Activated B cell treated with CpG ODN at 0.5 μM for 24 hours (primary cell): ENCODE data around the gene LCLAT1. TPM values are rescaled to one million over a fixed set of nuclear protein-coding genes. Genes with fewer than 3 reads are reported as not detected.
"Not testable (repeated sequence)": the region's sequence is repeated elsewhere in the genome, so short reads cannot be mapped to it uniquely, and the experiment has no call there.

Experiments
- ATAC-seq: fragments of 200-7000 bp; cut with Tn5 transposase; one replicate; pipeline ENCODE4 v1.10.0; 2021; ENCODE audit warnings: low read depth, mild to moderate bottlenecking, moderate library complexity
- CTCF ChIA-PET: fragments of 350-600 bp; sonication (Branson Sonifier 250); formaldehyde crosslinking; loops from one replicate; lab custom pipeline; 2021; ENCODE audit warnings: antibody characterized with exemption; lab: Charles Lee
- POLR2A ChIA-PET: fragments of 350-600 bp; sonication (Branson Sonifier 250); formaldehyde crosslinking; loops from one replicate; lab custom pipeline; 2021; ENCODE audit warnings: antibody characterized with exemption; lab: Charles Lee
- DNase-seq: peaks from one replicate; pipeline ENCODE4 v3.0.0; 2022
- H3K27ac Mint-ChIP-seq: one replicate; pipeline ENCODE4 v1.8.0; 2020; ENCODE audit warnings: mixed read lengths
- H3K27me3 Mint-ChIP-seq: one replicate; pipeline ENCODE4 v1.8.0; 2021; ENCODE audit warnings: mixed read lengths
- H3K36me3 Mint-ChIP-seq: one replicate; pipeline ENCODE4 v1.8.0; 2021; ENCODE audit warnings: low read depth, mixed read lengths
- H3K4me1 Mint-ChIP-seq: one replicate; pipeline ENCODE4 v1.8.0; 2021; ENCODE audit warnings: mixed read lengths
- H3K4me3 Mint-ChIP-seq: one replicate; pipeline ENCODE4 v1.8.0; 2020; ENCODE audit warnings: mild to moderate bottlenecking, mixed read lengths
- H3K9me3 Mint-ChIP-seq: one replicate; pipeline ENCODE4 v1.8.0; 2020; ENCODE audit warnings: mixed read lengths
- CTCF ChIP-seq: fragments of 200-600 bp; IDR thresholded peaks from one replicate; pipeline ENCODE4 v1.8.0; 2022; ENCODE audit warnings: antibody characterized with exemption, mild to moderate bottlenecking
- intact Hi-C: fragments of 100-400 bp; cut with micrococcal nuclease; formaldehyde crosslinking; loops from one replicate; pipeline ENCODE4 v1.15.1; 2024
- total RNA-seq: library from RNA; stranded (reverse); gene quantifications from 2 replicates; pipeline ENCODE4 v1.2.3, GENCODE V29; 2022

LCLAT1 gene
- total RNA-seq, 1 donor from 2014 or later = 25.9 TPM

- Mint-ChIP-seq H3K27me3 (no peaks in the 10 kb centered on the region), H3K4me3 (no peak overlapping the region)
Measured at GRCh38 chr2:30464544-30465170, 17.6 kb downstream of the LCLAT1 start.

GRCh38 chr2:30465171-30465545 lies 18.1 kb downstream of the LCLAT1 start:
- Mint-ChIP-seq H3K4me3 (no peak overlapping the region), H3K27me3 (no peaks in the 10 kb centered on the region), H3K36me3 (peaks cover 12% of the 10 kb centered on the region), H3K27ac (peak overlapping the region; percentile 8), H3K4me1 (peaks cover 41% of the 10 kb centered on the region), H3K9me3 (peaks cover 1% of the 10 kb centered on the region)
- POLR2A ChIA-PET = no interaction called here
- CTCF ChIA-PET = no interaction called here
- TF ChIP-seq CTCF = no peak
- no peak for ATAC-seq
- DNase-seq = no peak
- intact Hi-C loops = no loop called here

More at GRCh38 chr2:30464544-30465170, 17.6 kb downstream of the LCLAT1 start:
- ATAC-seq (no peak), DNase-seq (no peak)
- CTCF ChIA-PET = no interaction called here
- H3K27ac Mint-ChIP-seq = peak overlapping the region; percentile 8
- peaks cover 41% of the 10 kb centered on the region for H3K4me1 Mint-ChIP-seq
- POLR2A ChIA-PET = no interaction called here
- peaks cover 1% of the 10 kb centered on the region for H3K9me3 Mint-ChIP-seq
- intact Hi-C loops = no loop called here
- H3K36me3 Mint-ChIP-seq = peaks cover 14% of the 10 kb centered on the region
- no peak for TF ChIP-seq CTCF

DNA sequence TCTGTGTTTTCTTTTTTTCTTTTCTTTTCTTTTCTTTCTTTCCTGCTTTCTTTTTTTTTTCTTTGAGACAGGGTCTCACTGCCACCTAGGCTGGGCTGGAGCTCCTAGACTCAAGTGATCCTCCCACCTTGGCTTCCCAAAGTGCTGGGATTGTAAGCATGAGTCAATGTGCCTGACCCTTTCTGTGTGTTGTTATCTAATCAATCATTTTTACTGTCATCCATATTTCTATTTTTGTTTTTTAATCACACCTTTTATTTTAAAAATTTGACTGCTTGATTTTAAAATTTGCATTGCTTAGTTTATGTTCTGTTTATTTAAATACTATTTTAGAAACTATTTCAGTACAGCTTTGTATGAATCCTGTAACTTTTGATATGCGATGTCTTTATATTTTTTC lies 19.2 kb downstream of the LCLAT1 start:
- Mint-ChIP-seq H3K9me3 (peaks cover 1% of the 10 kb centered on the region), H3K27ac (peak overlapping the region; percentile 38), H3K4me3 (no peak overlapping the region), H3K4me1 (peaks cover 41% of the 10 kb centered on the region), H3K27me3 (no peaks in the 10 kb centered on the region), H3K36me3 (peaks cover 10% of the 10 kb centered on the region)
- ATAC-seq (no peak), DNase-seq (no peak)
- intact Hi-C loops = no loop called here
- ChIA-PET CTCF (no interaction called here), POLR2A (no interaction called here)
- no peak for TF ChIP-seq CTCF

DNA sequence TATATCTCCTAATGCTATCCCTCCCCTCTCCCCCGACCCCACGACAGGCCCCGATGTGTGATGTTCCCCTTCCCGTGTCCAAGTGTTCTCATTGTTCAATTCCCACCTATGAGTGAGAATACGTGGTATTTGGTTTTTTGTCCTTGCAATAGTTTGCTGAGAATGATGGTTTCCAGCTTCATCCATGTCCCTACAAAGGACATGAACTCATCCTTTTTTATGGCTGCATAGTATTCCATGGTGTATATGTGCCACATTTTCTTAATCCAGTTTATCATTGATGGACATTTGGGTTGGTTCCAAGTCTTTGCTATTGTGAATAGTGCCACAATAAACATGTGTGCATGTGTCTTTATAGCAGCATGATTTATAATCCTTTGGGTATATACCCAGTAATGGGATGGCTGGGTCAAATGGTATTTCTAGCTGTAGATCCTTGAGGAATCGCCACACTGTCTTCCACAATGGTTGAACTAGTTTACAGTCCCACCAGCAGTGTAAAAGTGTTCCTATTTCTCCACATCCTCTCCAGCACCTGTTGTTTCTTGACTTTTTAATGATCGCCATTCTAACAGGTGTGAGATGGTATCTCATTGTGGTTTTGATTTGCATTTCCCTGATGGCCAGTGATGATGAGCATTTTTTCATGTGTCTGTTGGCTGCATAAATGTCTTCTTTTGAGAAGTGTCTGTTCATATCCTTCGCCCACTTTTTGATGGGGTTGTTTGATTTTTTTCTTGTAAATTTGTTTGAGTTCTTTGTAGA lies 20.2 kb downstream of the LCLAT1 start:
- POLR2A ChIA-PET, H3K36me3 Mint-ChIP-seq, H3K27me3 Mint-ChIP-seq, H3K4me3 Mint-ChIP-seq, DNase-seq, H3K27ac Mint-ChIP-seq, intact Hi-C loops, ATAC-seq, CTCF ChIA-PET, H3K9me3 Mint-ChIP-seq: not testable (repeated sequence)
- peaks cover 44% of the 10 kb centered on the region for H3K4me1 Mint-ChIP-seq

GRCh38 chr2:30470426-30470825 lies 23.4 kb downstream of the LCLAT1 start:
- no peak overlapping the region for H3K4me3 Mint-ChIP-seq
- H3K36me3 Mint-ChIP-seq = peaks cover 8% of the 10 kb centered on the region
- ATAC-seq (no peak), DNase-seq (no peak)
- peaks cover 1% of the 10 kb centered on the region for H3K9me3 Mint-ChIP-seq
- H3K4me1 Mint-ChIP-seq = peaks cover 41% of the 10 kb centered on the region
- no peaks in the 10 kb centered on the region for H3K27me3 Mint-ChIP-seq
- H3K27ac Mint-ChIP-seq = no peak overlapping the region
- intact Hi-C loops = loop anchor here (10.0 kb wide), 1 partner anchor 236 kb away; the partner anchor contains the start of gene LBH
- no peak for TF ChIP-seq CTCF
- ChIA-PET POLR2A (no interaction called here), CTCF (no interaction called here)
